HG03460 (cell line): ENCODE data around the gene RCN1.
"Not testable (repeated sequence)": the region's sequence is repeated elsewhere in the genome, so short reads cannot be mapped to it uniquely, and the experiment has no call there.

Experiments
- ATAC-seq: cut with Tn5 transposase; IDR thresholded peaks from one replicate; pipeline ENCODE4 v1.9.1; 2021; ENCODE audit not compliant: unreplicated experiment

RCN1 gene

DNA sequence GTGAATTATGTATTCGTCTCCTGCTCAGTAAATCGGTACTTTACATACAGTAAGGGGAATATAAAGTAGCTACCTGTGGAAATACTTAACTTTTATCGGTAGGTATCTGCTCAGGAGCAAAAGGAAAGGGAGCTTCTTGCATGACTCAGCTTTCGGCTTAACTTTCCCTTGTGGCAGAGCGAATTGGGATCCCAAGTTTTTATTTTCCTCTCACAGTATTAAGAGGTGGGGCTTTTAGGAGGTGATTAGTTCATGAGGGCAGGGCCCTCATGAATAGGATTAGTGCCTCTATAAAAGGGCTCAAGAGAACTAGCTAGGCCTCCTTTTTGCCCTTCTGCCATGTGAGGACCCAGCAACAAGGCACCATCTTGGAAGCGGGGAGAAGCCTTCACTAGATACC is 18.7 kb downstream of the RCN1 start:
- ATAC-seq, result no peak

DNA sequence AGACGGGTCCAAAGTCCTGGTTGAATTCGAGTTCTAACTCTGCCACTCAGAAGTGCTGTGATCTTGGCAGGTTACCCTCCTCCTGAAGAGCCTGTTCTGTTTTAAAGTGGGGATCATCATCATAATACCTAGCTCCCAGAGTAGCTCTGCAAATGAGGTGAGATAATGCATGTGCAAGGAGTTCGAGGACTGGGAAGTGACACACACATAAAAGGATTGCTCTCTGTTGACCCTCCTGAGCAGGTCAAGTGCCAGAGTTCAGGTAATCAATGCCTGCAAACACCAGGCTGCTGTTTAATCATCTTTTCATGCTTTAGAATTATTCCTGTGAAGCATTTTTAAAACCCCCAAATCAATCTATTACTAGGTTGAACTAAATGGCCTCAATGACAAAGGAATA is 19.9 kb downstream of the RCN1 start:
- ATAC-seq, result no peak

DNA sequence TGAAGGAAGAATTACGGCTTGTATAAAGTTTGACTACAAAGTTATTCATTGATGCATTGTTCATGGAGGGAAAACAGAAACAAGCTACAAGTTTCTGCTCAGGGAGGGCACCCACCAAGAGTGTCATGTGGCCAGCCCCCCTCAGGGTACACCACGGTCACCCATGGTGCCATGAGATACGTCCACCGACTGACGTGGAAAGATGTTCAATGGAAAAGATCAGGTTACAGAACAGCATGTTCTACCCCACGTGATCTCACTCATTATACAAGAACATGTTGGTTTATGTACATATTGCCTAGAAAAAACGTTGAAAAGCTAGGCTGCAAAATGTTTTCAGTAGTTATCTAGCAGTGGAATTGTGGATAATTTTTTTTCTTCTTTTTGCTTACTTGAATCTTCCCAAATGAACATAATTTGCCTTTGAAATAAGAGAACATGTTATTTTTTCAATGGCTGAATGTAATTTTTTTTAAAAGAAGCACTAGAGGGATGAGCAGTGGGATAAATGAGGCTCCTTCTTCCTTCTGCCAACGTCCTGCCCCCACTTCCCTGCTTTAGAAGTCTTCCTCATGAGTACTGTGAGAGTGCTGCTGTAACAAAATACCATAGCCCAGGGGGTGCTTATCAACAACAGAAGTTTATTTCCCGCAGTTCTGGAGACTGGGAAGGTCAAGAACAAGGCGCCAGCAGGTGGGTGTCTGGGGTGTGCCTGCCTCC is 22.5 kb downstream of the RCN1 start:
- no peak for ATAC-seq

DNA sequence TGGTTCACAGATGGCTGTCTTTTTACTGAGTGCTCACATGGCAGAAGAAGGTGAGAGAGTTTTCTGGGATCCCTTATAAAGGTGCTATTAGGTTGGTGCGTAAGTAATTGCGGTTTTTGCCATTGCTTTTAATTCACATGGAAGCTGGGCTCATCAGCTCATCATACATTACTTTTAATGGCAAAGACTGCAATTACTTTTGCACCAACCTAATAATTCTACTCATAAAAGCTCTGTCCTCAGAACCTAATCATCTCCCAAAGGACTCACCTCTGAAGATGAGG is 23.0 kb downstream of the RCN1 start:
- no peak for ATAC-seq

GRCh38 chr11:32115446-32115845 is 24.6 kb downstream of the RCN1 start:
- no peak for ATAC-seq

DNA sequence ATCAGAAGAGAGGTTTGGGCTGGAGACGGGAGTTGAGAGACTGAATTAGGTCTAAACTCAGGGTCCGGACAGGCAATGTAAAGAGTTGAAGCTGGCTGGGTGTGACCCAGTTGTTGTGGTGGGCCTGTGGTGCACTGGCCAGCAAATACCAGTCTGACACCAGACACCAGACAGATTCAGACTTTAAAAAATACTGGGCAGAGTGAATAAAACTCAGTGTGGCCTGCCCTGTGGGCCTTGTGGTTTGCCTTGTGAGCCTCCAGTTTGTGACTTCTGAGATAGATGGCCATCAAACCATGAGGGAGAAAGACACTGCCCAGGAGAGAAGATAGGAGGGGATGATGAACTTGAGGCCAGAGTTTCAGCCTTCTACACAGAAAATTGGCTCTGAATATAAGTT is 25.8 kb downstream of the RCN1 start:
- no peak for ATAC-seq

GRCh38 chr11:32118025-32118974 is 27.4 kb downstream of the RCN1 start:
- ATAC-seq, result no peak

DNA sequence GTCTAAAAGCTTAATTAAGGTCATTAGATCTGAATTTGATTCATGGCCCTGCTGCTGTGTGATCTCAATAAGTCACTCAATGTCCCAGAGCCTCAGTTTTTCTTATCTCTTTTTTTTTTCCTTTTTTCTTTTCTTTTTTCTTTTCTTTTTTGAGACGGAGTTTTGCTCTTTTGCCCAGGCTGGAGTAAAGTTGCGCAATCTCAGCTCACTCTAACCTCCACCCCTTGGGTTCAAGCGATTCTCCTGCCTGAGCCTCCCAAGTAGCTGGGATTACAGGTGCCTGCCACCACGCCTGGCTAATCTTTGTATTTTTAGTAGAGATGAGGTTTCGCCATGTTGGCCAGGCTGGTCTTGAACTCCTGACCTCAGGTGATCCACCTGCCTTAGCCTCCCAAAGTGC is 28.3 kb downstream of the RCN1 start:
- not testable (repeated sequence) for ATAC-seq

DNA sequence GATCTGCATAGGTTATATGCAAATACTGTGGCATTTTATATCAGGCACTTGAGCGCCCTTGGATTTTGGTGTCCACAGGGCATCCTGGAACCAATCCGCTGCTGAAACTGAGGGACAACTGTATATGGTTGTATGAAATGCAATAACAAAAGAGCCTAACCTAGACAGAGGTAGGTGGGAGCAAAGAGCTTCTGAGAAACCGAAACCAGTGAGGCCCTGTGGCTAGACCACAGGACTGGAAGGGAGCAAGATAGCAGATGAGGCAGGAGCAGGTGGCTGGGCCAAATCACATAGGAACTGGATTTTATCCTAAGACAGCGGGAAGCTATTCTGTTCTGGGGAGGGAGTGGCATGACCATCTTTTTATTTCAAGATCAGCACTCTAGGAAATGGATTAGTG is 30.1 kb downstream of the RCN1 start:
- no peak for ATAC-seq

DNA sequence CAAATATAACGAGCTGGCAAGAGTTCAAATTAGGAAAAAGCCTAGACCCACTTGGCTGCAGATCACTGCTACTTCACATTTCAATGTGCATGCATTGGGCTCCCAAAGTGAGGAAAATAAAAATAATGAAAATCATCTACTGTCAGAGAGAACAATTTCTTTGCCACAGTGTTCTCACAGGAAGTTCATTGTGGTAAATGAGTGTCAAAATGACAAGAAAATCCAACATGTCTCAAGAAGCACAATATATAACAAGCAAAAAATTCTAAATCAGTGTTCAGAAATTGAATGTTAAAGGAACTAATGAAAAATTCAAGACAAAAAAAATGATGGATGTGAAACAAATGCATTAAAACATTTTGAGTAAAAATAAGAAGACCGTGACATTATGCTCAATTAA is 31.3 kb downstream of the RCN1 start:
- ATAC-seq, result no peak

- no peak for ATAC-seq
Measured at GRCh38 chr11:32131321-32131720, 40.4 kb downstream of the RCN1 start.

GRCh38 chr11:32136657-32137056 is 45.8 kb downstream of the RCN1 start:
- no peak for ATAC-seq

DNA sequence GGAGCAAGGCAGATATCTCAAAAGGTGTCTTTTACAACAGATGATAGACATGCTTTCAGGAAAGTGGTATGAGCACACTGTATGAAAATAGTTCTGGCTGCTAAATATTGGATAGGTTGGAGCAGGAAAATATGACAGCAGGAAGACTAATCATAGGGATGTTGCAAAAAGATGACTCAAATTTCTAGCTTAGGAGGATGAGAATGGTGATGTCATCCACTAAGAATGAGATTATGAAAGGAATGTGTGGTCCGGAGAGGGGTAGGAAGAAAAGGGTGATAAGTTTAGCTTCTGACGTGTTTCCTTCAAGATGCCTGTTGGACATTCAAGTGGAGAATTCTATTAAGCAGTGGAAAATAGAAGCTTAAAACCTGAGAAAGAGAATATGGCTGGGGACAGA is 46.4 kb downstream of the RCN1 start:
- ATAC-seq, result no peak

GRCh38 chr11:32137869-32138268 is 47.0 kb downstream of the RCN1 start:
- ATAC-seq, result no peak

- no peak for ATAC-seq
Measured at GRCh38 chr11:32138902-32139301, 48.0 kb downstream of the RCN1 start.

DNA sequence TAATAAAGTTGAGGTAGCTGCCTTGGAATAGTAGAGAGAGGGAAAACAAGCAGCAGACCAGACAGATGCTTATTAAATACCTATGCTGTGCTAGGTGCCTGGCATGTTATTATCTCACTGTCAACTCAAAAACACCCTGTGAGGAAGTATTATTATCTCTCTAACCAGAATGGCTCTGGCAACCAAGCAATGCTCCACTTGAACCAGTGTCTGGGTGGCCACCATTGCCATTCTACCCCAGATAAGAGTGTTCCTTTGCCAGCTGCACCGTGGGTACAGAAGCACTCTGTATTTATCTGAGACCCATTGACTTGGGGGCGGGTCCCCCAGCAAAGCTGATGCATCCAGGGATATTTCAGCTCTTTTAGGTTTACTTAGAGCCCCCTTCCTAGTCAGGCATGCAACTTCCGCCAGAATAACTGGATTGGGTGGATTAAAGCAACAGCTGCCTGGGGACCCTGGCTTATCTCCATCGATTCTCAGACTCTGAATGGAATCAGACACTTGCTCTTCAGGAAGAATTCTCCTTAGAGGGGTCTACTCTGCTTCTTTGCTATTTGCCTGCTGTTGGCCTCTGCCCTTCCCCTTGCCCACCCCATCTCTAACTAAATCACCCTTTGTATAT is 49.1 kb downstream of the RCN1 start:
- no peak for ATAC-seq

GRCh38 chr11:32141745-32142546 is 51.1 kb downstream of the RCN1 start:
- ATAC-seq, result no peak

DNA sequence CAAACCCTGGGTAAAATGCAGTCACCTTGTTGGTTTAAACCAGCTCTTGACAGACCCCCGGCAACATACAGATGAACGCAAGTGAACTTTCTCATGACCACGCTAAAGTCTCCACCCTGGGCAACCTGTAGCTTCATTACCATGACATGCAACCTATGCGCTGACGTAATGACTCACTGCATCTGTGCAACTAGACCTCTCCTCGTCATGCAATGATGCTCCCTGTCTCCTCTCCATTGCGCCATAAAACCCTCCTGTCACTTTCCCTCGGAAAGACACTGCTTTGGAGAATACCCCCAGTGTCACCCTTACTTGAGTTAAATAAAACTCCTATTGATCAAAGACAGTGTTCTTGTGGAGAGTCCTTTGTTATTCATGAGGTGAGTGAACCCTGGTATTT is 52.5 kb downstream of the RCN1 start:
- ATAC-seq, result no peak

DNA sequence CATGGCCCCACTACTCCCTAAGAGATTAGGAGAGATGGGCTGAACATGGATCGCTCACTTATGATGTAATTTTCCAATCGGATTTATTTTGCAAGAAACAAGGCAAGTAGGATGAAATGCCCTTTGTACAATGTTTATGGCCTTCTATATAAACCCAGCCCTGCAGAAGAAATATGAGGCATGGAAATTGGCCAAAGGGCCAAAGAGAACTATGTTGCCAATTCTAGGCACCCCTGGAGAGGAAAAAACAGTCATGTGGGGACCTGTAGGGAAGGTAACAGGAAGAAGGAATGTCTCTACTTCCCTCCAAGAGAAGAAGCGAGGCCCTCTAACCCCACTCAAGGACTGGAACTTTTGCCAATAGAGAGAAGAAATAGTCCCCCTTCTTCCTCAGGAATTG is 54.4 kb downstream of the RCN1 start:
- no peak for ATAC-seq

- ATAC-seq, result no peak
Measured at GRCh38 chr11:32148895-32149294, 58.0 kb downstream of the RCN1 start.

GRCh38 chr11:32149748-32150147 is 58.9 kb downstream of the RCN1 start:
- no peak for ATAC-seq
